ENCODE measurements around the gene PRSS22.

Gene PRSS22

DNA sequence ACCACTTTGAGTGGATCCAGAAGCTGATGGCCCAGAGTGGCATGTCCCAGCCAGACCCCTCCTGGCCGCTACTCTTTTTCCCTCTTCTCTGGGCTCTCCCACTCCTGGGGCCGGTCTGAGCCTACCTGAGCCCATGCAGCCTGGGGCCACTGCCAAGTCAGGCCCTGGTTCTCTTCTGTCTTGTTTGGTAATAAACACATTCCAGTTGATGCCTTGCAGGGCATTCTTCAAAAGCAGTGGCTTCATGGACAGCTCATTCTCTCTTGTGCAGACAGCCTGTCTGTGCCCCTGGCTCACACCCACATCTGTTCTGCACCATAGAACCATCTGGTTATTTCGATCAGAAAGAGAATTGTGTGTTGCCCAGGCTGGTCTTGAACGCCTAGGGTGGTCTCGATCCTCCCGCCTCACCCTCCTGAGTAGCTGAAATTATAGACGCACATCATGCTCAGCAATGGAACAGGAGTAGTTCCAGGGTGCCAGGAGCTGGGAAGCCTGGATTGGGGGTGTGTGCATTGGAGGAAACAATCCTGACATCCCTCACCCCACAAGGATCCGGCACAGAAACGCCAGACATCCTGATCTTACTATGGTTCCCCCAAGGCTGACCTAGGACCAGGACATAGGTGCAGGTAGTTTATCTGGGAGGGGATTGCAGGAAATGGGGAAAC lies 36.3 kb downstream of the PRSS22 start:
- Histone ChIP-seq H3K4me1 (ENCODE audit: insufficient read depth, low read length) (peaks cover under 1% of the 10 kb centered on the region; the same call in 1 of the 2 replicates), H3K9me3 (ENCODE audit: control insufficient read depth, insufficient read depth, low read length) (no peaks in the 10 kb centered on the region), H3K36me3 (ENCODE audit: insufficient read depth, low read length) (no peaks in the 10 kb centered on the region), H3K9ac (ENCODE audit: low read depth, low read length) (no peak overlapping the region)

DNA sequence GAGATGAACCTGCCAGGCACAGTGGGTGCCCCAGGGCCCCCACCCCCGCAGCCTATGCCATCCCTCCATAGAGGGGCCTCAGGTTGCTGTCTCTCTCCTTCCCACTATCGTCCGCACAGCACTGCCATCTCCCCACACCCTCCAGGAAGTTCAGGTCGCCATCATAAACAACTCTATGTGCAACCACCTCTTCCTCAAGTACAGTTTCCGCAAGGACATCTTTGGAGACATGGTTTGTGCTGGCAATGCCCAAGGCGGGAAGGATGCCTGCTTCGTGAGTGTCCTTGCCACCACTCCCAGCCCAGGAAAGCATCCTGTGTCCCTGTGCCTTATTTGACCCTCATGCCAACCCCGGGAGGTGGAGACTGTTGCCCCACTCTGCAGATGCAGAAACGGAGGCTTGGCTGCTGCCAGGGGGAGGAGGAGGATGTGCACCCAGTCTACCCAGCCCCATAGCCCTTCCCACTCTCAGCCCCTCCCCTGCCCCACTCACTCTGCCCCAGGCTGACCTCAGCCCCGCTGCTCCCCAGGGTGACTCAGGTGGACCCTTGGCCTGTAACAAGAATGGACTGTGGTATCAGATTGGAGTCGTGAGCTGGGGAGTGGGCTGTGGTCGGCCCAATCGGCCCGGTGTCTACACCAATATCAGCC lies 37.0 kb downstream of the PRSS22 start:
- Histone ChIP-seq H3K36me3 (ENCODE audit: insufficient read depth, low read length) (no peaks in the 10 kb centered on the region), H3K9me3 (ENCODE audit: control insufficient read depth, insufficient read depth, low read length) (no peaks in the 10 kb centered on the region), H3K9ac (ENCODE audit: low read depth, low read length) (no peak overlapping the region), H3K4me1 (ENCODE audit: insufficient read depth, low read length) (no peaks in the 10 kb centered on the region)

DNA sequence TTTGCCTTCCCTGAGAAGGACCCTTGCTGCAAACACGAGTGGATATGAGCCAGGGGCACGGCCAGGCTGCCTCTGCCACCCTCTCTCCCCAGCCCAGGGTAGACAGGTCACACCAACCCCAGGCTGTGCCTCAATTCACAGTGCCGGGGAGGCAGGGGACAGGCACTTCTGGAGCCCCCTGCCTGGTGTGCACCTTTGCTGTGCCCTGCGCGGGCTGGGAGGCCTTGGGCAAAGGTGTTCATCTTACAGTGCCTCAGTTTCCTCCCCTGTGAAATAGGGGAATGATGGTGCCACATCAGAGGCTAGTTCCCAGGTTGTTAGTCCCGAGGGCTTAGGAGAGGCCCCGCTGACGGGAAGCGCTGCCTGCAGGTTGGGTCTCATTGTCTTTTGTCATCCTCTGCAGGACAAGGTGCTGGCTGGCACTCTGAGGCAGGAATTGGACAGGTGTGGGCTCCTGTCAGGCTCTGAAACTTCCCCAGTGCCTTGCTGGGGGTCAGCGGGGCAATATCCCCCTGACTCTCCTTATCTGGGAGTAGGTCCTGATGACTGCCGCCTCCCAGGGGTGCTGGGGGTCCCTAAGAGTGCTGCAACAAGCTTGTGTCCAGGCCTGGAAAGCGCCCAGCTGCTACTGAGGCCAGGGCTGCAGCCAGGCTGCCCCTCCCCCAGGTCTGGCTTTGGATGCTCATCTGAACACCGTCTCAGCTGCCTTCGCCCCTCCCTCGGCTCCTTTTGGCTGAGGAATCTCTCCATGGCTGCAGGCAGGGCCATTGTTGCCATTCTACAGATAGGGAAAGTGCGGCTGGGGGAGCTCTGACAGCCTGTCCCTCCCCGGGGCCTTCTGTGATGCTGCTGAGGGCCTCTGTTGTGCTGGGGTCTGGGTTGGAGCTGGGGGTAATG lies 37.8 kb downstream of the PRSS22 start:
- H3K9me3 ChIP-seq (ENCODE audit: control insufficient read depth, insufficient read depth, low read length), result no peaks in the 10 kb centered on the region
- H3K9ac ChIP-seq (ENCODE audit: low read depth, low read length), result no peak overlapping the region
- H3K4me1 ChIP-seq (ENCODE audit: insufficient read depth, low read length), result no peaks in the 10 kb centered on the region
- no peaks in the 10 kb centered on the region for H3K36me3 ChIP-seq (ENCODE audit: insufficient read depth, low read length)

DNA sequence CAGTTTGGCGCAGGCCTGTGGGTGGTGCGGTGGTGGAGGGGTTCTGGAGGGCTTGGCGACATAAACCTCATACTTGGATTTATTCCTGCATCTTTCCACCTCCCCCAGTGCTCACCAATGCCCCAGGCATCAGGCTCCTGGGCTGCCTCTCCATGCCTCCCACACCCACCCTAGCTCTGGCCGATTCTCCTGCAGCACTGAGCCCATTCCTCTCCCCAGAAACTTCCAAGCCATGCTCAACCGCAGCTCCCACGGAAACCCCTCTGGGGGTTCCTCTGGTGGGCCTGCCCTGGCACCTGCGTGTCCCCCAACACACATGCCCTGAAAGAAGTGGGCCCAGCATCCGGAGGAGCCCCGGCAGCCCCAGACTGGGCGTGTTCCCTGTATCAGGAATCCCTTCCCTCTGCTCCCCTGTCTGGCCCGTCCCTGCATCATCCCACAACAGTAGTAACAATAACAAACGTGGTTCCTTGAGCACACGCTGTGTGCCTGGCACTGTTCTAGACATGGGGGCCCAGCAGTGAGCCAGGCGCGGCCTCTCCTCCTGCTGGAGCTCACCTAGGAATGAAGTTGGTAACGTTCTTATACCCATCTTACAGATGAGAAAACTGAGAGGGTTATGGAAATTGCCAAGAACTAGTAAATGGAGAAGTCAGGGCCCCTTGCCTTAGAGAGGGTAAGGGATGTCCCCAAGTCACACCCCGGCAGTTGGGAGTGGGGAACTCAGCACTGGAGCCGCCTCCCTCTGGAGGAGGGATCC lies 38.6 kb downstream of the PRSS22 start:
- Histone ChIP-seq H3K9ac (ENCODE audit: low read depth, low read length) (no peak overlapping the region), H3K4me1 (ENCODE audit: insufficient read depth, low read length) (no peaks in the 10 kb centered on the region), H3K36me3 (ENCODE audit: insufficient read depth, low read length) (no peaks in the 10 kb centered on the region), H3K9me3 (ENCODE audit: control insufficient read depth, insufficient read depth, low read length) (no peaks in the 10 kb centered on the region)

DNA sequence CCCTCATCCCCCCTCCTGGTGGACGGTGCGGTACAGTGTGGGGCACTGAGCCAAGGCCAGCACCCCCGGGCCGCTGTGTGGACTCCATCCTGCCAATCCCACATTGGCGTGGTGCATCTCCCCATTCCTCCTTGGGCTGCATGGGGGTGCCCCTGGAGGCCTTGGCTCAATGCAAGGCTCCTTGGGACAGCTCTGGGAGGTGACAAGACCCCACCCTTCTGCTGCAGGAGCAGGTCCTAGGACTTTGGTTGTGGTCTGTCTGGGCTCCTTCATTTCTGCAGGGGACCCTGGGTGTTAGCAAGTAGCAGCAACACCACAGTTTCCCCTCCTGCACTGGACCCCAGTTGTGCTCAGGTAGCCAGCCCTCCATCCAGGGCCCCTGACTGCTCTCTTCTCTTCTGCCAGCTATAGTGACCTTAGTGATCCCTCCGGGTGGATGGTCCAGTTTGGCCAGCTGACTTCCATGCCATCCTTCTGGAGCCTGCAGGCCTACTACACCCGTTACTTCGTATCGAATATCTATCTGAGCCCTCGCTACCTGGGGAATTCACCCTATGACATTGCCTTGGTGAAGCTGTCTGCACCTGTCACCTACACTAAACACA lies 39.6 kb downstream of the PRSS22 start:
- H3K9ac ChIP-seq (ENCODE audit: low read depth, low read length), result no peak overlapping the region
- H3K9me3 ChIP-seq (ENCODE audit: control insufficient read depth, insufficient read depth, low read length), result no peaks in the 10 kb centered on the region
- H3K36me3 ChIP-seq (ENCODE audit: insufficient read depth, low read length), result no peaks in the 10 kb centered on the region
- H3K4me1 ChIP-seq (ENCODE audit: insufficient read depth, low read length), result no peaks in the 10 kb centered on the region

DNA sequence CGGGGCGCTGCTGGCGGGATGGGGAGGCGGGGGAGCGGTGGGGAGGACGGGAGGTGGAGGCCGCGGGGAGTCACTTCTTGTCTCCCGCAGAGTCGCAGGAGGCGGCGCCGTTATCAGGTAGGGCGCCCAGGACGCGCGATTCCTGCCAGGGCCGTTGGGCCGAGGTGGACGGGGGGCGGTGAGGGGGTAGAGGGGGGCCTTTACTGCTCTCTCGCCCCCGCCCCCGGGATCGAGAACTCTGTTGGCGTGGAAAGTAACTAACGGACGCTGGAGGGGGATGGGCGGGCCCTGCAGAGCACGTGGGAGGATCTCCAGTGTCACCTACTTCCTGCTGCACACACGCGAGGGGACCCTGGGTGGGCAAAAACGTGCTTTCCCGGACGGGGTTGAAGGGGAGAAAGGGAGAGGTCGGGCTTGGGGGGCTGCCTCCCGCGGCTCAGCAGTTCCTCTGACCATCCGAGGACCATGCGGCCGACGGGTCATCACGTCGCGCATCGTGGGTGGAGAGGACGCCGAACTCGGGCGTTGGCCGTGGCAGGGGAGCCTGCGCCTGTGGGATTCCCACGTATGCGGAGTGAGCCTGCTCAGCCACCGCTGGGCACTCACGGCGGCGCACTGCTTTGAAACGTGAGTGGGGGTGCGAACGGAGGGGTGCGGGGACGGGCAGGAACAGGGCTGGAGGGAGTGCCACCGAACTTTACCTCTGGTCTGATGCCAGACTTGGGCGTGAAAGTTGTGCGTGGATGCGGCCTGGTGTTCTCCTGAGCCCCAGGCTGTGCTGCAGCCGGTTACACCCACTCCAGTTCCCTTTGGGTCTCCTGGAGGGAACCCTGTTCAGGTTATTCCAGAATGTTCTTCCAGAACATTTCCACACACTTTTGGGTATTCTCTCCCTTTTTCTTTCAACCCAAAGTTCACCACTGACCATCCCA lies 40.4 kb downstream of the PRSS22 start:
- Histone ChIP-seq H3K36me3 (ENCODE audit: insufficient read depth, low read length) (no peaks in the 10 kb centered on the region), H3K9ac (ENCODE audit: low read depth, low read length) (no peak overlapping the region), H3K4me1 (ENCODE audit: insufficient read depth, low read length) (no peaks in the 10 kb centered on the region), H3K9me3 (ENCODE audit: control insufficient read depth, insufficient read depth, low read length) (no peaks in the 10 kb centered on the region)

DNA sequence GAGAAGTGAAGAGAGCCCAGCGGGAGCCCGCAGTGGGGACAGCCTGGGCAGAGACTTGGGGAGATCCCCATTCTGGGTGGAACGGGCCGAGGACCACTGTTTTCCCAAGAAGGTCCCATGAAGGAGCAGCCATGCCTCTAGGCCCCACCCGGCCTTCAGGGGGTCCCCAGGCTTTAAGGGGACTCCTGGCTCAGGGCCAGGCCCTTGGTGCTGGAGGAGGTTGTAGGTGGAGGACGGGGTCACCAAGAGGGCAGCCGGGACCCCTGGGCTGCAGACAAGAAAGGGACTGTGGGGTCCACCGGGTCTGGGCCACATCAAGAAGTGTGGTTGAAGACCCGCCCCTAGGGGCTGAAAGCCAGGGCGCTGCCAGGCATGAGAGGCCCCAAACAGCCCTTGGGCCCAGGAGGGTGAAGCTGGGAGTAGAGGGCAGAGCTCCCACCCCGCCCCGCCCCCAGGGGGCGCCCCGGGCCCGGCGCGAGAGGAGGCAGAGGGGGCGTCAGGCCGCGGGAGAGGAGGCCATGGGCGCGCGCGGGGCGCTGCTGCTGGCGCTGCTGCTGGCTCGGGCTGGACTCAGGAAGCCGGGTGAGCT lies 41.1 kb downstream of the PRSS22 start, which contains the start of gene PRSS21:
Gene PRSS21 (plus strand): TSS at position 487 of the 589 bp plus-strand sequence. CDS start 32 bp downstream, at position 519.
- H3K36me3 ChIP-seq (ENCODE audit: insufficient read depth, low read length), result no peaks in the 10 kb centered on the region
- H3K9me3 ChIP-seq (ENCODE audit: control insufficient read depth, insufficient read depth, low read length), result no peaks in the 10 kb centered on the region
- H3K4me1 ChIP-seq (ENCODE audit: insufficient read depth, low read length), result peaks cover 5% of the 10 kb centered on the region; the same call in 1 of the 2 replicates
- no peak within 1 kb of the TSS for H3K9ac ChIP-seq (ENCODE audit: low read depth, low read length)

DNA sequence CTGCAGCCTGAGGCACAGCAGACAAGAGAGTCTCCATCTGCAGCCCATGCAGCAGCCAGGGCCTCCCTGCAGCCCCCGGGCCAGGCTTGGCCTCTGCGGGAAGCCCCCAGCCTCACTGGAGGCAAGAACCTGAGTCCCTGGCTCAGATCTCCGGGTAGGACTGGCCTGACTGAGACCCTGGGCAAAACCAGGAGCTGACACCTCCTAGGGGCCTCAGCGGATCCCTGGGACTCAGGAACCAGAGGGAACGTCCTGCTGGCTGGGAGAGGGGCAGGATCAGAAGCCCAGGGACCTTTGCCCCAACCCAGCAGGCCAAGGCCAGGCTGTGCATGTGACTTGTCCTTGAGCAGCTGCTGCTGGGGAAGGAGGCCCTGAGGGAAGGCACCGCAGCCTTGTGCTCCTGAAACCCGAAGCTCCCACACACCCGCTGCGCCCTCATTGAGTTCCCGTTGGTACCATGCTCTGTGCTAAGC lies 42.6 kb downstream of the PRSS22 start:
- H3K9ac ChIP-seq (ENCODE audit: low read depth, low read length), result no peak overlapping the region
- H3K4me1 ChIP-seq (ENCODE audit: insufficient read depth, low read length), result peaks cover 8% of the 10 kb centered on the region; the same call in 1 of the 2 replicates
- H3K9me3 ChIP-seq (ENCODE audit: control insufficient read depth, insufficient read depth, low read length), result no peaks in the 10 kb centered on the region
- no peaks in the 10 kb centered on the region for H3K36me3 ChIP-seq (ENCODE audit: insufficient read depth, low read length)

DNA sequence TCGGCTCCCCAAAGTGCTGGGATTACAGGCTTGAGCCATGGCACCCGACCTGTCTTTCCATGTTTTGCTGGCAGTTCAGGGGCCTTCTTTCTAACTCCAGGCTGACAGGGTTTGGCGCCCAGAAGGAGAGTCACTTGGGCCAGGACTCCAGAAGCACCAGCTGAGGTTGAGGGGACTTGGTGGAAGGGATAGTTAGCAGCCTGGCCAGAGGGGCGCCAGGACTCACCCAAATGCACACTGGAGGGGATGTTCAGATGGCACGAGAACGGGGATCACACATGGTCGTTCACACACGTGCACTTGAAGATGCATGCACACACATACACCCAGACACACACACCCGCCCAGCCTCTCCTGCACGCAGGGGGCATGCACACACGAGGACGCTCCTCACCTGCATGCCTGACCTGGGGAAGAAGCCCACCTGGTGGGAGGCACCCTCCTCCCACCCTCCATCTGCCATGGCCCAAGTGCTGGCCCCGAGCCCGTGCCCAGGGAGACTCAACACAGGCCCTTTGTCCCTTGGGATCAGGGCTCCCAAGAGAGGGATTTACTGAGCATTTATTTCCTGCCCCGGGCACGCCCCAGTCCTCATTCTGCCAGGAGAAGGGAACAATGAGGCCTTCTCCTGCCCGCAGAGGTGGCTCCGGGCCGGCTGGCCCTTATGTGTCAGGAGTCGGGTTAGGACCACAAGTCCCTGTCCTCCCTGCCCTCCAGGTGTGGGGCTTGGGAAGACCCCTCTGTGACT lies 43.2 kb downstream of the PRSS22 start:
- Histone ChIP-seq H3K36me3 (ENCODE audit: insufficient read depth, low read length) (no peaks in the 10 kb centered on the region), H3K9ac (ENCODE audit: low read depth, low read length) (no peak overlapping the region), H3K9me3 (ENCODE audit: control insufficient read depth, insufficient read depth, low read length) (no peaks in the 10 kb centered on the region), H3K4me1 (ENCODE audit: insufficient read depth, low read length) (peaks cover 8% of the 10 kb centered on the region; the same call in 1 of the 2 replicates)

DNA sequence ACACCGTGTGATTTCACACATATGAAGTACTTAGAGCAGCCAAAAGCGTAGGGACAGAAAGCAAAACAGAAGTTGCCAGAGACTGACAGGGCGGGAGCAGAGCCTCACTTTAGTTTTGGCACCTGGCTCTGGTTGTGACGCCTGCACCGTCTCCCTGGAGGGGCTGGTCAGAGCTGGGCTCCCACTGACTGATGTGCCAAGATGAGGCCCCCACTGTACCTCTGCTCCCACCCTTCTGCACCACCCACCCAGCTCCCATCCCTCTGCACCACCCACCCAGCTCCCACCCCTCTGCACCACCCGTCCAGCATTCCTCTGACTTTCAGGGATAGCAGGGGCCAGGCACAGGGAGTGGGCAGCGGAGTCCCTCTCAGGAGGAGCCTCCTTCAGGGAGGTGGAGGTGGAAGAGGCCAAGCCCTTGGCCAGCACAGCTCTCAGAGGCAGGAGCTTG lies 44.2 kb downstream of the PRSS22 start:
- H3K4me1 ChIP-seq (ENCODE audit: insufficient read depth, low read length), result peaks cover 8% of the 10 kb centered on the region; the same call in 1 of the 2 replicates
- H3K9ac ChIP-seq (ENCODE audit: low read depth, low read length), result no peak overlapping the region
- H3K9me3 ChIP-seq (ENCODE audit: control insufficient read depth, insufficient read depth, low read length), result no peaks in the 10 kb centered on the region
- H3K36me3 ChIP-seq (ENCODE audit: insufficient read depth, low read length), result no peaks in the 10 kb centered on the region

DNA sequence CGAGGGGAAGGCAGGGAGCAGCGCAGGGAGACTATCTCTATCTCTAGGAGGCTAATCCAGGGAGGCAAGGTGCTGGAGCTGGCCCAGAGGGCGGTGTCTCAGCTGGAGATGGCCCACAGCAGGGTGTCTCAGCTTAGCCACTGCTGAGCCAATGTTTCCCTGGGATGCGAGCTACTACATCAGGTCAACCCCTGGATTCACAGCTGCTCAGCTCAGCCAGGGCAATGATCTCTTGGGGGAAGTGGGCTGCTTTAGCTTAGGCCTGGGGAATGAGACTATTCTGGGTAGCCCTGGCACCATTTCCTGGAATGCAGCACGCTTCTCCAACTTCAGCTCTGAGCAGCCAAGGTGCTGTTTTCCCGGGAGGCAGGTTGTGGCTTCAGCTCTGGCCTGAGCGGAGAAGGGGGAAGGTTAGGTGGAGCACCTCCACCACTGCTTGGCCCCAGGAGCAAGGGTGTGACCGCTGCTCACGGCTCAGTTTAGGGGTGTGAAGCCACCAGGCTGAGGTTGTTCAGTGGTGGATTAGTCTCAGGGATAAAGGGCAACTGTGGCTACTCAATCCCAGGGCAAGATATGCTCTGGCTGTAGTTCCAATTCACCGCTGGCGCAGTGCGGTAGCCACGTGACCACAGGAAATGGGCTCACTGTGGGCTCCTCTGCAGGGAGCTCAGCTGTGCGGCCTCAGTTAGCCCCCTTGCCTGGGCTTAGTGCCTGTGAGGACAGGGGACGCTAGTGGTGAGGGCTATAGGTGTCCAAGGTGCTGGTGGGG lies 46.1 kb downstream of the PRSS22 start:
- H3K36me3 ChIP-seq (ENCODE audit: insufficient read depth, low read length), result no peaks in the 10 kb centered on the region
- H3K9me3 ChIP-seq (ENCODE audit: control insufficient read depth, insufficient read depth, low read length), result no peaks in the 10 kb centered on the region
- H3K4me1 ChIP-seq (ENCODE audit: insufficient read depth, low read length), result peaks cover 8% of the 10 kb centered on the region; the same call in 1 of the 2 replicates
- H3K9ac ChIP-seq (ENCODE audit: low read depth, low read length), result no peak overlapping the region

All from ES-I3 (cell line).